Epithelial cell of prostate (primary cell): ENCODE measurements around the gene ZNF664.

Experiments used
- DNase-seq: peaks from one replicate; pipeline ENCODE4 v3.0.0-alpha.2; 2011; ENCODE audit warnings: low read depth, low spot score
- H3K27ac ChIP-seq: fragments of 450-650 bp; 2 replicates; pipeline ENCODE4 v1.5.1; 2017; ENCODE audit warnings: mild to moderate bottlenecking

ZNF664 gene

DNA sequence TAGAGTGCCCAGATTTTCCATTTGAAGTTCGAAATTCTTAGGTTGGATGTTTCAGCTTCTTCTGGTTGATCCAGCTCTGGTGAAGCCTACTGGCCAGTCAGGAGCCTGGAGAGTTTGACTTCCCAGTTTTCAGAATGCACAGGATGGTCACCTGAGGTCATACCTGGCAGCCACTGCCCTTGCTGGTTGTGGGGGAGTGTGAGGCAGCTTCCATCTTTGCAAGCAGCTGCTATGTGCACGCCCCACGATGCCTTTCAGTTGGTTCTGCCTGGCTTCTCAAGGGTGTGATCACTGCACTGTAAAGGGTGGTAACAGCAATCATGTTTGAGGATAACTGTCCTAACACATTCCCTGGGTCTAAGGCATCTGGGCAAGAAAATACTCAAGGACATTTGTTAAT lies 15.8 kb upstream of the ZNF664 start:
- no peak overlapping the region for H3K27ac ChIP-seq
- DNase-seq: no peak

DNA sequence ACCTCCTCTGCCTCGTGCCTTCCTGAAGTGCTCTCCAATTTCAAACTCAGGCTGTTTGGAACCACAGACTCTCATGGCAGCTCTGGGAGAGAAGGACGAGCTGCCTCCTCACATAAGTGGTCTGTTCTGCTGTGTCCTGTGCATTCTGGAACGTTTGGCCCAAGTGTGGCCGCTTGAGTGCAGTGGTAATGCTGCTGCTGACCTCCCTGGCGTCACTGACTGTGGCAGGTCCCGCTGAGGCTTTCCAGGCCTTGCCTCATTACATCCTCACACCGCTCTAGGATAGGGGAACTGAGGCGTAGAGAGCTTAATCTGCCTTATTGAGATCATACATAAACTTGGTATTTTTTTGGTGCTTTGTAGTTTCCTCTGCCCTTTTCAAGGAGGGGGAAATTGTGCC lies 14.6 kb upstream of the ZNF664 start:
- DNase-seq: no peak
- no peak overlapping the region for H3K27ac ChIP-seq

DNA sequence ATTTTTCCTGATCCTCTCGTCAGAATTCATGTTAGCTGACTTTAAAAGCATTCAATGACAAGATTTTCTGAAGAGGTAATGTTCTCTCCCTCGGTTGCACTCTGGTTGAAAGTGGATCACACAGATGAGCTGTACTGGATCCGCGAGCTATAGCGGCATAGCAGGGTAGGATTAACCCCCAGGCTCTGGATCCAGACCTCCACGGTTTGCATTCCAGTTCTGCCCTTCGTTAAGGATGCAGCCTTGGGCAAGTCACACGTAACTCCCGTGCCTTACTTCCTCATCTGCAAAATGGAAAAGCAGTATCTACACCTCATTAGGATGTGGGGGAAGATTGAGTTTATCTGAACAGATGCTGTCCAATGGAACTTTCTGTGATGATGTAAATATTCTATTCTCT lies 14.1 kb upstream of the ZNF664 start:
- no peak for DNase-seq

DNA sequence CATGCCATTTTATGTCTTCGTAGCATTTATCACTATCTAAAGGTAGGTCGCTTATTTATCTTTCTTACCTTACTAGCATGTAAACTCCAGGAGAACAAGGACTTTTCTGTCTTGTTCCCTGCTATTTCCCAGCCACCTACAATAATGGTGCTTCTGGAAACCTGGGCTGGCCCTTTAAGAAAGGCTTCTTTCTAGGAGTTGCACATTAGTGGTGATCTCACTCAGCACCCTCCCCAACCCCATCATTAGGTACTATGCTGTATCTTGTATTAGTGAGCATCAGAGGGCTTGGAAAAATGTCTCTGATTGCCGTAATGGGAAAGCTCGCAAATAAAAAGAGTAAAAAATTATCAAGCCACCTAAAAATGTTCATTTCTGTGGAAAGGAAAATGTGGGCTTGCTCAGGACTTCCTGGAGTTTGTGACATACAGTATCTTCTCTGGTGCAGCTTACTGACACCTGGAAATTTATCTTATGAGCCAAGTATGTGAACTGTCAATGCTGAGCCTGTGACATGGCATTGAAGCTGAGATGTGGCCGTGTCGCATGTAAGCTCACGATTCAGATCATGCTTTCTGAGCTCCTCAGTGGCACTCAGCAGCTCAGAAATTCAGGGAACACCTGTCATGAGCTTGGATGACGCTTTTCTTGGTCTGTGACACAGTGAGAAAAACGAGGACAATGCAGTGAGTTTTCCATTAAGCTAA lies 12.8 kb upstream of the ZNF664 start:
- H3K27ac ChIP-seq: no peak overlapping the region
- no peak for DNase-seq

More for the DNA sequence above, 14.1 kb upstream of the ZNF664 start:
- no peak overlapping the region for H3K27ac ChIP-seq

DNA sequence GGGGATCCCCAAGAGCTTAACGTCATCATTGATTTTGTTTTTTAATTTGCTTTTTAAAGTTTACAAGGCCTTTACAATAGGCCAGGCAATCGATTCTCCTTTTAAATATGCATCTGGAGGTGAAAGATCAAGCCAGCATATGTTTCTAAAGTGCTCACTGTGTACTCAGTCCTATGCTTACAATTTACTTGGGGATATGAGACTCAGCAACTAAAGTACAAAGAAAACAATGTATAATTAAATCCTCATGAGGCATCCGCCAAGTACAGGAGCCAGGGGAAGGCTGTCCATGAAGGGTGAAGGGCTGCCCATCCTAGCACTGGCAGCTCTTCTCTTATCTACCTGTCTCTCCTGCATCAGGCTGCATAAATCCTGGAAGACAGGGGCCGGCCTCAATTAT lies 12.2 kb upstream of the ZNF664 start:
- no peak overlapping the region for H3K27ac ChIP-seq
- DNase-seq: no peak

DNA sequence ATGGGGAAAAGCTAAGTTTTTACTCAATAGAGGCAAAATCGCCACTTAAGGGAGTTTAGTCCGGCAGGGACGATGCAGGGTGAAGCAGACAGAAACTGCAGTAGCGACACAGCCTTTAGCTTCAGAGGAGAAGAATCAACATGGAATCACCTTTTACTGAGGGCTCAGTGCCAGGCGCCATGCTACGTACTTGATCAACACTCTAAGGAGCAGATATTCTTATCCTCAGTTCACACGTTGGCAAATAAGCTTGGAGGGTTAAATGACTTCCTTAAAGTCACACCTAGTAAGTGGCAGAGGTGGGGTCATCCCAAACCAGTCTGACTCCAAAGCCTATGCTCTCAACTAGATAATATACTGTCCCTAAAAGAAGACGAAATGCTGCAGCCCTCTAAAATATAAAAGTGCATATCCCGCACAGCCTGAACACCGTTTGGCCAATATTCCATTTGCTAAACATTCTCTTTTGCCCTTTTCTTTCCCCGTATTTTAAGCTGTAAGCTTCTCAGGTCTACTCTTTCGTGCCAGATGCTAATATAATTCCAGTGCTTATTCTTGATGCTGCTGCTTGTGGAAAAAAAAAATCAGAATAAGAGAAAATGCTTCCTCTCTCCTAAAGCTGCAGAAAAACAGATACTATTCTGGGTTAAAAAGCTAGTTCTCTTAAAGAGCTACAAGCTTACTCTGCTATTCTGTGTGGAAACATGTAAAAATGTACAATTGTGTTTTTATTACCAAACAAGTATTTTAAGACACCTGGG lies 11.2 kb upstream of the ZNF664 start:
- no peak for DNase-seq
- no peak overlapping the region for H3K27ac ChIP-seq

DNA sequence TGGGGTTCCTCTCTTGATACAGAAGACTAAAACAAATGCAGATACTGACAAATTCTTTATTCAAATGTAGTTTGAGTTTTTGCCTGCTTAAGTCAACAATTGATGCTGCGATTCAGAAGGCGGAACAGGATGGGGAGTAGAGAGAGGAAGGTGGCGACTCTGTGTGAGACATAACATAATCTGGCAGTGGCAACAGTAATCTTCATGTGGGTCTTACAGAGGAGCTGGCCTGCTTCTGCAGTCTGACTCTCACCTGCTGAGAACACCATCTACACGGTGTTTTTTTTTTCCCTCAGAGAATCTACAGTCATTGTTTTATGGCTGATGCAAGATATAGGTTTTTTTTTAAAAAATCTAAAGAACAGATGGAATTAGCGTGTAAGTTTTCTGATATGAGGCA lies 10.5 kb upstream of the ZNF664 start:
- H3K27ac ChIP-seq: no peak overlapping the region
- DNase-seq: no peak

DNA sequence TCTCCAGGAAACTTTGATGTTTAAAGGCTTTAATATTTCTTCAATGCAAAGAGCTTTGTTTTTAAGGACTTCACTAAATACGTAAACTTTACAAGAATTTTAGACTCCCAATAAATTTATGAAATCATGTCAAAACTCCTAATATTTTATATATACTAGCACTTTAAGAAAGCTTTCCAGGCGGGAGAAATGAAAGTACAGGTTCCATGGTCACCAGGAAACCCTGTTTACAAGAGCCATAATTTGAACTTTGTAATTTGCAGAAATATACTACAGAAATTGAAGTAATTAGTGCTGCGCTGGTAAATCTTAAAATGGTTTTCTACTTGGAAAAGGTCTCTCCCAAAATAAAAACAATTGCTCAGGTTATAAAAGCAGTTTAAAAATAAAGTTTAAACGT lies 9.2 kb upstream of the ZNF664 start:
- no peak for DNase-seq

DNA sequence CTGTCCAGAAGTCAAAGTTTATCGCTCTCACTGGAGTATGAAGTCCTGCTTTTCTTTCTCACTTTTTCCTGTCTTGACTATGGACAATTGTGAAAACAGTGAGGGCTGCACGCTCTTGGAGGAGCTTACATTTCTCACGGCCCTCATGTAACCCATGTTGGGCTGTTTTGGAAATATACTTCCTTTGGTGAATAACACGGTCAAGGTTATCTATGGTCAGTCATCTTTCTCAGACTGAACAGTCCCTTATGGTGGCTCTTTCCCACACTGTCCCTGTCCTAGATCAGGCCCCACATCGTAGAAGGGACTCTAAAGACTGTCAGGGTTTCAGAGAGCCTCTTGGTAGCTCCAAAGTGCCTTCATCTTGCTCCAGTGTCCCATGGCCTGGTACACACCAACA lies 7.6 kb upstream of the ZNF664 start:
- no peak overlapping the region for H3K27ac ChIP-seq
- no peak for DNase-seq

More for the DNA sequence above, 9.2 kb upstream of the ZNF664 start:
- no peak overlapping the region for H3K27ac ChIP-seq

DNA sequence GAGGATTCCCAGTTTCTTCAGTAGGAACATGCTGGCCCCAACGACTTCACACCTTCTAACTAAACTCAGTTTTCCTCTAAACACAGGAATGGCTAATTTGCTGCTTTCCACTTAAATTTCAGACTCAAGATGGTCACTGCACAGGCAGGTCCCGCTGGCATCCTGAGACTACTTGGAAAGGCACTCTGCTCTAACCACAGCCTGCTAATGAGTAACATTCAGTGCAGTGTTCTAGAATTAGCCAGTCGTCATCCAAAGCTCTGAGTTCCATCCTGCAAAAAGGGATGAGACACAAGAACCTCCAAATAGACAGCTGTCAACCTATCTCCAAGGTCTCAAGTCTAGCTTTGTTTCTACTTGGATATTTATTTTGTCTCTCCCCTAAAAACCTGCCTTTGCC lies 6.4 kb upstream of the ZNF664 start:
- no peak for DNase-seq
- H3K27ac ChIP-seq: no peak overlapping the region

DNA sequence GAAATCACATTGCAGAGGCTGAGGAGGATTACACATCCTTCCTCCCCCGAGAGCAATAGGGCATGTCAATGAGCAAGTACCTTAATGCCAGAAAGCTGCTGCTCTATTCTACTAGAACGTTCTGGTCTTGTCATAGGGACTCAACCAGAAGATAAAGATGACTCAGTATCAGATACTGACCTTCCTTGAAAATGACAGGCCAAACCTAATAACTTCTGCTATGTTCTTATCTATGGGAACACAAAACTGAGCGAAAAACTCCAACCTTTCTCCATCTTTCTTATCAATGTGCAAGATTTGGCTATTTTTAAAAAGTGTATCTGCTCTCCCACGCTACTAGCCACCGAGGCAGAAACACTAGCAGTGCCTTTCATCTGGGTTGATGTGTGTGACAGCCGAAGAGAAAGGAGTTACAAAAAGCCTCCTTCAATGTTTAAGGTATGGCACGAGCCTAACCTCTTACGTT lies 5.9 kb upstream of the ZNF664 start:
- H3K27ac ChIP-seq: no peak overlapping the region
- no peak for DNase-seq

DNA sequence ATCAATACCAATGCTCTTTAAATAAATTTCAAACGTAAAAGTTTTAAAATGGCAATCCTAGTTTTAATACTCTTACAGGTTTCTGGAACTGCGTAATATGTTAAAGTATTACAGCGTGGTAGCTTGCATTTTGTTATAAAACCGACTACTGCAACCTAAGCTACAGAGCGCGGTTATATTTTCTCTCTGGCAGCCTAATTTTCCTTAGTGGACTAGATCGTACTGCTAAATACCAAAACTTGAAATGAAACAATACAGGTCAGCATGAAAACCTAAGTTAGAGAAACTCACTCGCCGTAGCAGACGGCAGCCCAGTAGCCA lies 1.6 kb upstream of the ZNF664 start:
- DNase-seq: no peak
- H3K27ac ChIP-seq: peak overlapping the region; percentile 86

DNA sequence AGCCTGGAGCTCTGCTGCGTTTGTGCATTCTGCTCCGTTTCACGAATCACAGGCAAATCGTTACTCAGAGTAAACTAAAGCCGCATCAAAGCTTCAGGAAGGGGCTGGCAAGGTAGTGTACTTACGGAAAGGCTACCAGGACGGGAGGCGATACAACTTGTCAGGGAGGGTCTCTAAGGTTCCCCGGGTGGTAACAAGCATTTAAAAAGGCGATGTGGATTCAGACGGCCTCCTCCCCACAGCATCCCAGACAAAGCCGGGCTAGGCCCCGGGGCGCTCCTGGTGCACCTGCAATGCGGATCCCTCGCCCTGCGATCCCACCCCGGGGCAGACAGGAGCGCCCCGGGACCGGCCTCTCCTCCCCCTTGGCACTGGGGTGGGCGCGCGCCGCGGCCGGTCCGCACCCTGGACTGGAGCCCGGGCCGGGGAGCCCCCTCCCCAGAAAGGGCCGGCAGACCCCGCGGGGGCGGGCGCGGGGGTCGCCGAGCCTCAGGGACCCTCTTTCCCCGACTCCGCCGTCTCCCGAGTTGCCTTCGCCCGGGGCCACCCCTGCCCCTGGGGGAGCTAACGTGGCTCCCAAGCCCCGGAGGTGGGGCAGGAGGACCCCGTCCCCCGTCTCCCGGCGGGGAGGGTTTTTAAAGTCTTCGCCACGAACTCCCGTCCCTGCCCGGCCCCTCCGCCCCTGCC lies 1.1 kb upstream of the ZNF664 start:
- H3K27ac ChIP-seq: peak overlapping the region; percentile 86
- no peak for DNase-seq

DNA sequence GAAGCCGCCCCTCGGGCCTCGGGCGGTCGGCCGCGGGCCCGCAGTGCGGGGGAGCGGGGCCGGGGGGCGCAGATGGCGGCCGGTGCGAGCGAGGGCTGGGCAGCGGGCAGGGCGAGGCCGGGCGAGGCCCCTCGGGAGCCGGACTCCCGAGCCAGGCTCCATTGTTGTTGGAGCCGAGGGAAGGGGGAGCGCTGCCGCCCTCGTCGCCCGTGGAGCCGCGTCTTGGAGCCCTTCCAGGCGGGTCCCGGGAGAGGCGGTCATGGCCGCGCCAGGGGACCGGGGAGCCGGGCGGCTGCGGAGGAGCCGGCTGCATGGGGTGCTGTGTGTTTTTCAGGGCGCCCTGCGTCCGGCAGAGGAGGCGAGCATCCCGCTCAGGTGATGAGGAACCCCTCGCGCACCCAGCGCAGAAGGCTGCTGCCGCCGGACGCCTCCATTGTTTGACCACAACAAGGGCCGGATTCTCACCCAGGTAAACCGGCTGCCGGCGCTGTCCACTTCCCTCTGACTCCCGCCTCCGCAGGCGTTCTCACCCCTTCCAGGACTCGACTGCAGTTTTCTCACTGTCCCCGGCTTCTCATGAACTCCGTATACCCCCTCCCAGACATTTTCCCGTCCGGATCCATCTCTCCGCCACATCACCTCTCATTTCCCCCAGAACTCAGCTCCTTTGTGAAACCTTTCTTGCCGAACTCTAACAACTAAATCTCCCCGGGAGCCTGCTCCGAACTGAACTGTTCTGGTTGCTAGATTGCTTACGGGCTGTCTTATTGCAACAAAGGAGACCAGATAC lies 732 bp downstream of the ZNF664 start:
- H3K27ac ChIP-seq: peak overlapping the region; percentile 86
- DNase-seq: no peak

DNA sequence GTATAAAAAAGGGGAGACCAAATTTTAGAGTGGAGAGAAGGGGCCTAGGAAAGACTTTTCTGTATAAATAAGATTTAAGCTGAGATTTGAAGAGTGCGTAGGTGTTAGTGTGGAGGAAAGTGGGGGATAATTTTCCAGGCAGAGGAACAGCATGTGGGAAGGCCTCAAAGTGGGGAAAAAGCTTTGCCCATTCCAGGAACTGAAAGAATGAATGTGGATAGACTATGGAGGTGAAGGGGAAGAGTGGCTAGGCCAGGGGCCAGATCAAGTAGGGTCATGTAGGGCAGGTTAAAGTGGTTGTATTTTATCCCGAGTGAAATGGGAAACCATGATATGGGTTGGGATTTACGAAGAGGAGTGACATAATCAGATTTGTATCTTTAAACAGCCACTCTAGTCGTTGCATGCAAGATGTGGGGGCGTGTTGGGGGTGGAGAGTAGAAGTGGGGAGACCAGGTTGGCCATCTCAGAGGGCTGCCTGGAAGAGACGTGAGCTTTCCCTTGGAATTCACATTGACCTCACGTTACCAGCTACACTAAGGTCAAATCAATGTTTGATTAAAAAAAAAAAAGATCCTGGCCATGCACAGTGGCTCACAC lies 3.3 kb downstream of the ZNF664 start:
- no peak overlapping the region for H3K27ac ChIP-seq
- DNase-seq: no peak

DNA sequence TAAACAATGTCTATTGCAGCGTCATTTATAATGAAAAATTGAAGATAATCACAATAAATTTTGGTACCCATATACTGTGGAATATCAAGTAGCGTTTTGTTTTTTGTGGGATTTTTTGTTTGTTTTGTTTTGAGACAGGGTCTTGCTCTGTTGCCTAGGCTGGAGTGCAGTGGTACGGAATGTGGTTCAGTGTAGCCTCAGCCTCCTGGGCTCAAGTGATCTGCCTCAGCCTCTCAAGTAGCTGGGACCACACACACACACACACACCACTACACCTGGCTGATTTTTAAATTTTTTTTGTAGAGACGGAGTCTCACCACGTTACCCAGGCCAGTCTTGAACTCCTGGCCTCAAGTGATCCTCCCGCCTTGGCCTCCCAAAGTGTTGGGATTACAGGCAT lies 6.6 kb downstream of the ZNF664 start:
- DNase-seq: no peak
- H3K27ac ChIP-seq: no peak overlapping the region

DNA sequence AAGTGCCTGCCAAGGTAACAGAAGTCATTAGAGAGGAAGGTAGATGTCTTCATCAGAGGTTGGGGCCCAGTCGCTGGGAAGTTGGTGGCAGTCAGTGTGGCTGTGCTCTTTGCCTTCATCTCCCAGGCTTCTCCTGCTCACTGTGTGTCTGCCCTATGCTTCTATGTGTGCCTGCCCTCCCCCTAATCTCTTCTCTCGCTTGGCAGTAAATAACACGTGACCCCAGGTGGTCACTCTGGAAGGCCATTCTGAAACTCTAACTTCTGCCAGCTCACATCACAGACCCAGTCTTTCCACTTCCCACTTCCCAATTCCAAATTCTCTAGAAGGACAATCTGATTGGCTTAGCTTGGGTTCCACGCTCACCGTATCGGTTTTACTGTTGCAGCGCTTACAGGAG lies 9.3 kb downstream of the ZNF664 start:
- no peak overlapping the region for H3K27ac ChIP-seq
- no peak for DNase-seq

DNA sequence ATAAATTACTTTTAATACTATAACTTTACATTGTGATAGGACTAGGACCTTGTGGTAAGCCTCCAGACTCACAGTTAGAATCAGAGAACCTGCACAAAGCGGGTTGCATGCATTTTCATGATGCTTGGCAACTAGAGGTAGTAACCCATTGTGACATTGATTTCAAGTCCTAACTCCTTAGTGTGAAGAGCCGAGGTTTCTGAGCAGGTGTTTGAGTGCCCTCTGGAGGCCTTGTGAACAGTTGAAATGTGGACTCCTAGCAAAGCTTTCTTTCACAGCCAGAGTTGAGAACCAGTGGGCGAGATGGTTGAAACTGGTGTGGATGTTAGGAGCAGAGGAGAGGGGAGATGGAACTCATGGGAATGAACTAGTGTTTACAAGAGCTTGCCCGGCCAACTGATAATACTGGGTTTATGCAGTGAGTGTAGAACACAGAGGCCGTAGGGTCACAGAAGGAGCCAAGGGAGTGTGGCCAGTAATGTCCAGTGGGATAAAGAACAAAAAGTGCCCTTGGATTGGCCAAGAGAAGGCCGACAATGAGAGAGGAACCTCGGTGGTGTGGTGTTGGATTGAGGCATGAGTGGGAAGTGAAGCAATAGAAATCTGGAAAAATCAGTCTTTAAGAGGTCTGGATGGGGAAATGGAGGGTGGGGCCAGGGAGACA lies 10.9 kb downstream of the ZNF664 start:
- no peak for DNase-seq
- H3K27ac ChIP-seq: no peak overlapping the region

DNA sequence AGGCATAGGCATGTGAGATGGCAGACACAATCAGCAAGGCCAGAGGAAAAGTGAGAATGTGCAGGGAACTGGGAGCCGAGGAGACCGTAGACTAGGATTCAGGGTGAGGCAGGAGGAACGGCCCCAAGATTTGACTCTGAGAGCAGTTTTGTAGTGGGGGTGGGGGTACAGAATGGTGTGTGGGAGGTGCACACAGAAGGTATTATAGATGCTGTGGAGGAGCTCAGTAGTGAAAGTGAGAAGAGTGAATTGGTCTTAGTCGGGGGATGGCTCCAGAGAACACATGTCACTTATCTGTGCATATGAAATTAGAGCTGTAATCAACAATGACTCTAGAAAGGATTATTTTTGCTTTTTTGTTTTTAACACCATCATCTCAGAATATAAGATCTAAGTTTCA lies 11.9 kb downstream of the ZNF664 start:
- DNase-seq: no peak

More for the DNA sequence above, 11.9 kb downstream of the ZNF664 start:
- H3K27ac ChIP-seq: no peak overlapping the region
